HG03439 (cell line): Measurements from ENCODE around the gene UBR7.
"Not testable (repeated sequence)": the region's sequence is repeated elsewhere in the genome, so short reads cannot be mapped to it uniquely, and the experiment has no call there.

Experiments
- ATAC-seq: cut with Tn5 transposase; IDR thresholded peaks from one replicate; pipeline ENCODE4 v1.9.1; 2021; ENCODE audit warnings: mild to moderate bottlenecking, moderate library complexity; ENCODE audit not compliant: unreplicated experiment

UBR7 gene

DNA sequence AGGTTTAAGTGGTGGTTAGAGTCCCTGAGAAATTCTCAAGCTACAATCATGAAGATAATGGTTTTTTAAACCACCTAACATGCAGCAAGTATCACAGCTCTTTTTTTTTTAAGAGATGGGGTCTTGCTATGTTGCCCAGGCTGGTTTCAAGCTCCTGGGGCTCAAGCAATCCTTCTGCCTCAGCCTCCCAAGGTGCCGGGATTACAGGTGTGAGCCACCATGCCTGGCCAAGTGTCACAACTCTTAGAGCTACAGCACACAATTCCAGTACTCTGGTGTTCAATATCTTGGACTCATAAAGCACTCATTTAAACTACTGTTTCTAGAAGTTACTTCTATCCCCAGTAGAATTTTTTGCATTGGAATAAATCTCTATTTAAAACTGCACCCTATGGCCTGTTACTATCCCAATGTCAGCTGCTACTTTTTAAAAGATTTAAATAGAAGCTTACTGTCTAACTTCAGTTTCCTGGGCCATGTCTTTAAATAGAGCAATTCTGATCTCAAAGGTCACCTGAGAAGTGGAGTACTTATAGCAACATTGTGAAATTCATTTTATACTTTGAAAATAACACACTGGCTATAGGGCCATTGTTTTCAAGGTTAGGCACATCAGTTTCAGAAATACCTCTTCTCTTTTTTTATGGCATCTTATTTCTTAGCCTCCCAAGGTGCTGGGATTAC lies 11.6 kb upstream of the UBR7 start:
- no peak for ATAC-seq

DNA sequence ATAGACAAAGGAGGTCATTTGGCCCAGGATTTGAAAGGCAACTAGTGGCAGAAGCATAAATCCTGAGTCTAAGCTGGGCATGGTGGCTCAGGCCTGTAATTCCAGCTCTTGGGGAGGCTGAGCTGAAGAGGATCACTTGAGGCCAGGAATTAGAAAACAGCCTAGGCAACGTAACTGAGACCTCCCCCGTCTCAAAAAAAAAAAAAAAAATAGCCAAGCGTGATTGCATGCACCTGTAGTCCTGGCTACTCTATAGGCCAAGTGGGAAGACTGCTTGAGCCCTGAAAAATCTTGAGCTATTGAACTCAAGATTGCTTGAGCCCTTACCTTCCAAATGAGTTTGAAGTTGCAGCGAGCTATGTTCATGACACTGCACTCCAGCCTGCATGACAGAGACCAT lies 8.0 kb upstream of the UBR7 start:
- no peak for ATAC-seq

DNA sequence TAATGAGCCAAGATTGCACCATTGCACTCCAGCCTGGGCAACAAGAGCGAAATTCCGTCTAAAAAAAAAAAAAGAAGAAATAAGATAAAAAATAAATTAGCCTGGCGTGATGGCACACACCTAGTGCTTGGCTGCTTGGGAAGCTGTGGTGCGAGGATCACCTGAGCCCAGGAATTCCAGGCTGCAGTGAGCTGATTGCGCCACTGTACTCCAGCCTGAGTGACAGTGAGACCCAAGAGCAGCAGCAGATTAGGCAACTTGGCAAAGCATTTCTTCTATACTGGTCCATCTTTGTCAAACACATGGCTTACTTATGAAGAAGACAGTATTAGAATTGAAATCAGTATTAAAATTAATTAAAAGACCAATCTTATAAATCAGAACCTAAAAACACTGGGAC lies 6.5 kb upstream of the UBR7 start:
- ATAC-seq = no peak

DNA sequence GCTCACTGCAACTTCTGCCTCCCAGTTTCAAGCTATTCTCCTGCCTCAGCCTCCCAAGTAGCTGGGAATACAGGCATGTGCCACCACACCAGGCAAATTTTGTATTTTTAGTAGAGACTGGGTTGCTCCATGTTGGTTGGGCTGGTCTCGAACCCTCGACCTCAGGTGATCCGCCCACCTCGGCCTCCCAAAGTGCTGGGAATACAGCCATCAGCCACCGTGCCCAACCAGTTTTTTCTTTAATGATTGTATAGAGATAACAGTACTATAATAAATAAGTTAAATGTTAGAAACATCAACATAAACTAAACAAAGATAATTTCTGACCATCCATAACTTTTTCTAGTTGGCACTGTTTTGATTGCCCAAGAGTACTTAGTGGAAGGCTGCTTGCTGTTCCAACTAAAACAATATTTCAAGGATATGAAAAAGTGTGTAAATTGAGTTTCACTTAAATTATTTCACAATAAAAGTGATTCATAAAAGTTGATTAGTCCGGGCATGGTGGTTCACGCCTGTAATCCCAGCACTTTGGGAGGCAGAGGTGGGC lies 5.8 kb upstream of the UBR7 start:
- no peak for ATAC-seq

DNA sequence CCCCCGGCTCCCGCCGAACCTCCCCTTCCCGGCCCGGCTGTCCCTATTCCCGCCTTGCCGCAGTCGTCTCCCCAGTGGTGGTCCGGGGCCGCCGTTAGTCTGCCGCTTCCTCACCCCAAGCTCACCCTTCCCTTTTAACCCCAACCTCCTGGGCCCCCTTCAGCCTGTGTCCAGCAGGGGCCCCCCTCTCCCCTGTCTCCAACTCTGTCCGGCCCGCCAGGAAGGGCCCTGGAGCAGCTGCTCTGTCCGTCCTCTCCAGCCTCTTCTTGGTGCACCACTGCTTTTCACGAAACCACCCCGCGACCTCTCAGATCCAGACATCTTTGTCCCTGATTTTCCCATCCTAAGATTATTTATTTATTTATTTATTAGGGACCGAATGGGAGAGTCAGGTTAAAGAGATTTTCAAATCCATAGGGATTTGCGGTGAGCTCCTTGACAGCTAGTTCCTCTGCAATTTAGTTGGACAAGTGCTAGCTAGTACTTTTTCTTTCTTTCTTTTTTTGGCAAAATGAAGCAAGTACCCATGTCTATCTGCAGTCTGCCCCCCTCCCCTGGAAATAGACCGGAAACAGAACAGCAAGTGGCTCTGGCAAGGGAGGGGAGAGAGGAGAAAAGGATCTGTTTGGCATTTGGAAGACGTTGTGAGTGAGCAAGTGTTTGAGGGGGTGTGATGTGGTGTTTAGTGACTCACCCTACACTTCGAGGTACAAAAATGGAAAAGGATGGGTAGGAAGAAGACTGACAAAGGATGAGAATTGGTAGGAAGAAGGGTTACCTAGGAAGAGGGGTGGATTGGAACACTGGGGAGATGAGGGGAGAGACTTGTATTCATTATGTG lies 632 bp downstream of the UBR7 start:
- ATAC-seq = peak; percentile 46

DNA sequence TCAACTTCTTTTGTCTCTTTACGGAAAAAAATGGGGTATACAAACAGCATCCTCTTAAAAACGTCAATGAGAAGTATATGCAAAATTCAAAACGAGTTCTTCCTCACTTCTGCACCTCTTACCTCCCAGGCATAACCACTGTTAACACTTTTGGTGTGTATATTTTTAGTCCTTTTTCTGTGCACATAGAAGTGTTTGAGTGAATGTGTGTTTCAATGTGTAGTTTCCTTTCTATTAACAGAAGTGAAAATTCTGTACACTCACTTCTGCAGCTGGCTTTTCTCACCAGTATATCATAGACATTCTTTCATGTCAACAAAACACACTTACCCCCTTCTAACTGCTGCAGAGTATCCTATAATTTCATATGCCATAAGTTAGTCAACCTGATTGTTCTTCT lies 5.4 kb downstream of the UBR7 start:
- peak; percentile 64 for ATAC-seq

DNA sequence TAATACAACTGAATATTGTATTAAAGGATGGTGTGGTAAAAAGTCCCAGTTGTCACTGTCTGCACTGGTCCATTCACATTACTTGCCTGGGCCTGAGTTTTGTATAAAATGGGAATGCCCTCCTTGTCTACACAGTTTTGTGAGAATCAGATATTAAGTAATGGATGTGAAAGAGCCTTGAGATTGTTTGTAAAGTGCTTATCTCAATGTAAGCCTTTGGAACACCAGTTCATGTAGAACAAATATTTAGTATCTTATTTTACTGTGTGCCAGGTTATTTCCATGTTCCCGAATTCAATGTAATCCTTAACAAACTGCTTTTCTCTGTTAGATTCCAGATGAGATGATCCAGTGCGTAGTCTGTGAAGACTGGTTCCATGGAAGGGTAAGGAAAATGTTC lies 7.5 kb downstream of the UBR7 start:
- ATAC-seq = no peak

DNA sequence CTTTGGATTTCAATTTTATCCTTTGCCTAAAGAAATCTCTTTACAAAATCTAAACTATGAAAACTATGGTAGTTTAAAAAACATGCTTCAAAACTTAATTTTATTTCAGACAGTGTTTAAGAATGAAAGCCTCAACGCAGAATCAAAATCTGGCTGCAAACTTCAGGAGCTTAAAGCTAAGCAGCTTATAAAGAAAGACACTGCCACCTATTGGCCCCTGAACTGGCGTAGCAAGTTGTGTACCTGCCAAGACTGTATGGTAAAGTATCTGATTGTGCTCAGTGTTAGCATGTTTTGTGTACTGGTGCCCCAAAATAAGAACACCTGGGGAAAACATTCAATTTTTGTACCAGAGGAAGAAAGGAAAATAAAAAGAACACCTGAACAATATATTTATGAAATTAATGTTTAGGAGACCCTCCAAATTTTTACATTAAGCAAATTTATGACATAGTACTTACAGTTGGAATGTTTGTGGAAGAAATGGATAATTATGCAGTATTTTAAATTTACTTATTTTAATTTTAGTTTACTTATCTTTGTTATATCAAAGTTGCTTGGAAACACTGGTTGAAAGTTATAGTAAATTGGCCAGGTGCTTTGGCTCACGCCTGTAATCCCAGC lies 12.2 kb downstream of the UBR7 start:
- ATAC-seq = peak; percentile 75

DNA sequence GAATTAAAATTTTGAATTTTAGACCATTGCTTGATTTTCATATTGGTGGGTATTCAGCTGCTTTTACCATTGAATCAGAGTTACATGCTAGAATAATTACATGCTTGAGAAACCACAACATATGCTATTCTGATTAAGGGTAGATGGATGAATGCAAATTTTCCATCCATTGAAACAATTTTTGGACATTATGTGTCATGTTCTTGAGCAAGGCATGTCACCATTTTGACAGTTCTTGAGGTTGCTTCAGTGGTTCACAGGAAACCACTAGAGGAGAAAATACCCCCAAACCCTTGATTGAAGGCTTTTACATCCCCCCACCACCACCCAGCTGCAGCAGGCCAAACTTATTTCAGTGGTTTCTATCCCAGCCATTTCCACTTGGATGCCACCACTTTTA lies 13.5 kb downstream of the UBR7 start:
- ATAC-seq = no peak

DNA sequence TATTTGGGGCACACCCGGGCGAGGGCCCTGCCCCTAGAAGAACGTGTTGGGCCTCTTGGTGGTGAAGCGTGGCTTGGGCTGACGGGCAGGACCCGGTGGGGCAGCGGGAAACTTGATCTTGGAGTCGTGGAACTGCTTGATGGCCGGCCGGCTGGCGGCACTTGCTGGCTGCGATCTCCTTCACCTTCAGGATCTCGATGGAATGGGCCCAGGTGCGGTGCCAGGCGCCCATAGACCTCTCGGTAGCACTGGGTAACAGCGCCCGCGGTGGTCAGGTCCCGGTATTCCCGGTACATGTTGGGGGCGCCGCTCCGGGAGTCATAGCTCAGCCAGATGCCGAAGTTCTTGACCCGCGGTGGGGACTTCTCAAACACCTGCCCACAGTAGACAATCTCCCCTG lies 16.5 kb downstream of the UBR7 start:
- ATAC-seq = no peak

DNA sequence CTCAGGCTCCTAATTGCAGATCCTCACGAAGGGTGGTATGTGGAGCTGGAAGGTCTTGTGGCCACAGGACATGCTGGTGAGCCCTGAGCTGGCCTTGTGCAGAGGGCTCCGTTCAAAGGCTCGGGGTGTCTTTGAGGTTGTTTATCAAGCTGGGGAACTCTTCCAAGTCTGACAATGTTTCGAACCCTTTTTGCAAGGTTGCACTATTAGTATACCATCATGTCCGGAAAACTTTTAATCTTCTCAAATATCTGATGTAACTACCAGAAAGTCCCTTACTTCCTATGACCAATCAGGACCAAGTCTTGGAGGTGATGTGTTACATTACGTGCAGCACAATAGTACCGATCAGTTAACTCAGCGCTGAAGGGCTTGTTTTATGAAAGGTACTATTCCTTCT lies 21.5 kb downstream of the UBR7 start:
- ATAC-seq = no peak

DNA sequence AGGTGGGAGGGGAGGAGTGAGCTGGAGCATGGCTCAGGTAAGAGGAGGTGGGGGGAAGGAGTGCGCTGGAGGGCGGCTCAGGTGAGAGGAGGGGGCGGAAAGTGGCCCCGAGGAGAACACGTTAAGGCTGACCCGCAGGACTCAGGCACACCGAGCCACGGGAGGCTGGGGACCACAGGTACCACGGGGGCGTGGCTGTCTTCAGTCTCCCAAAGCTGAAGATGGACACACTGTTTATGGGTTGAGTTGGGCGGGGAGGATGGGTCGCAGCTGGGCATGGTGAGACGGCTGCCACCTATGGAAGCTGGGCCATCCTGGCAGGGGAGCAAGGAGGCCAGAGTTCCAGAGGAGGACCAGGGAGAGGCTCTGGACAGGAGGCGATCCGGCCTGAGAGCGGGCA lies 23.5 kb downstream of the UBR7 start:
- ATAC-seq = no peak

DNA sequence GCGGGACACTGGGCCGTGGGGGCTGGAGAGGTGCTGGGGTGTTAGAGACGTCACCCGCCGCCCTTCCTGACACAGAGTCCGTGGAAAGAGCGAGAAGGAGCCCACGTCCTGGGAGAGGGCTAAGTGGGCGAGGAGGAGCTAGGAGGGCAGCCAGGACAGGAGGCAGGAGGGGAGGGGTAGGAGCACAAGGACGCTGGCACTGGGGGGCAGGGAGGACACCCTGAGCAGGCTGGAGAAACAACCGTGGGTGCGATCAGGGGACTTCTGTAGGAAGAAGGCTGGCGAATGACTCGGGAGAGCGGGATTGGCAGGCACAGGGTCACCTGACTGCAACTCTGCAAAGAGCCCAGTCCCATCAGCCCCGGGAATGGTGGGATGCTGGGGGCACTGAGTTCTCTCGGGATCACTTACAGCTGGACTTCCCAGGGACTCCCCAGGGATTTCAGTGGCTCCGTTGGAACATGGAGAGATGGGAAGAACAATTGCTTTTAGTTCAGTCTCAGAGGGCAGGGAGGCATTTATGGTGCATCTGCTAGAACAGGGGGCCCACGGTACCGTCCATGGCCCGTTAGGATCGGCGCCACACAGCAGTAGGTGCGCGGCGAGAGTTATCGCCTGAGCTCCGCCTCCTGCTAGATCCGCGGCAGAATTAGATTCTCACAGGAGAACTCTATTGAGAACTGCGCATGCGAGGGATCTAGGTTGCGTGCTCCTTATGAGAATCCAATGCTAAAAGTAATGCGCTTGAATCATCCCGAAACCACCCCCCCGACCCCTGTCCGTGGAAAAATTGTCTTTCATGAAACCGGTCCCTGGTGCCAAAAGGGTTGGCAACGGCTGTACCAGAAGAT lies 24.3 kb downstream of the UBR7 start:
- ATAC-seq = no peak

DNA sequence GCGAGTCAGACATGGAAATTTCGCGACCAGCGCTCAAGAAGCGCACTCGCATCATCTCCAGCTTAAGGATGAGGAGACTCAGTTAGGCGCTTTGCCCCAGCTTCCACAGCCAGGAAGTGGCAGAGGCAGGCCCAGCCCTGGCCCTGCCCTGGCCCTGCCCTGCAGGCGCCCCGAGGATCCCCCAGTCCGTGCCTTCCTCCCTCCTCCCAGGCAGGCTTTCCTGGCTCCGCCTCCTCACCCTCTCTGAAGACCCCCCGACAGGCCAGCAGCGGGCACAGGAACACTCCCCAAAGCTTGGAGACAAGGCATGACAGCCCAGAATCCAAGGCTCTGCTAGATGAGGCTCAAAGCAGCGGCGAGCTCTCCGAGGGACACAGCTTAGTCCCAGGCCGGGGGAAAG lies 25.1 kb downstream of the UBR7 start:
- ATAC-seq = no peak

DNA sequence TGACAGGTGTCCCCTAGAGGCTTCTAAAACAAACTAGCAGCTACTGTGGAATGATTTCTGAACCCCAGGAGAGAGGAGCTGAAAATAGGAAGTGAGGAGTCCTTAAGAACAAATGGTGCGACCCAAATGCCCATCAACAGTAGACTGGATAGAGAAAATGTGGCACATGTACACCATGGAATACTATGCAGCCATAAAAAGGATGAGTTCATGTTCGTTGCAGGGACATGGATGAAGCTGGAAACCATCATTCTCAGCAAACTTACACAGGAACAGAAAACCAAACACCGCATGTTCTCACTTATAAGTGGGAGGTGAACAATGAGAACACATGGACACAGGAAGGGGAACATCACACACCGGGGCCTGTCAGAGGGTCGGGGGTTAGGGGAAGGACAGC lies 26.0 kb downstream of the UBR7 start:
- ATAC-seq = not testable (repeated sequence)

DNA sequence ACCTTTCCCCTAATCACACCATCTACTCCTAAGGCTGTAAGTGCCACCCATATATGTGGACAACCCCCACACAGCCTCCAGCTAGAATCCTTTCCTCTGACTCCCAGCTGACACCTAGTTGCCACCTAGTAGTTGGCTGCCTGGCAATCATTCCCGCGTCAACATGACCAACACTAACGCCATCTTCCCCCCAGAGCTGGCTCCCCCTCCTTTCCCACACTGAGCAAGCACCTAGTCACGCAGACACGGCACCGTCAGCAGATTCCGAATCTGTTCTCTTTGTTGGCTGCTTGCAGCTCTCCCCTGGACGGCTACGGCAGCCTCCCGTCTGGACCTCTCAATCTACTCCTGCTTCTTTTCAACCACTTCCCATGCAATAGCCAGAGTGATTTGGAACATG lies 27.7 kb downstream of the UBR7 start:
- ATAC-seq = no peak

DNA sequence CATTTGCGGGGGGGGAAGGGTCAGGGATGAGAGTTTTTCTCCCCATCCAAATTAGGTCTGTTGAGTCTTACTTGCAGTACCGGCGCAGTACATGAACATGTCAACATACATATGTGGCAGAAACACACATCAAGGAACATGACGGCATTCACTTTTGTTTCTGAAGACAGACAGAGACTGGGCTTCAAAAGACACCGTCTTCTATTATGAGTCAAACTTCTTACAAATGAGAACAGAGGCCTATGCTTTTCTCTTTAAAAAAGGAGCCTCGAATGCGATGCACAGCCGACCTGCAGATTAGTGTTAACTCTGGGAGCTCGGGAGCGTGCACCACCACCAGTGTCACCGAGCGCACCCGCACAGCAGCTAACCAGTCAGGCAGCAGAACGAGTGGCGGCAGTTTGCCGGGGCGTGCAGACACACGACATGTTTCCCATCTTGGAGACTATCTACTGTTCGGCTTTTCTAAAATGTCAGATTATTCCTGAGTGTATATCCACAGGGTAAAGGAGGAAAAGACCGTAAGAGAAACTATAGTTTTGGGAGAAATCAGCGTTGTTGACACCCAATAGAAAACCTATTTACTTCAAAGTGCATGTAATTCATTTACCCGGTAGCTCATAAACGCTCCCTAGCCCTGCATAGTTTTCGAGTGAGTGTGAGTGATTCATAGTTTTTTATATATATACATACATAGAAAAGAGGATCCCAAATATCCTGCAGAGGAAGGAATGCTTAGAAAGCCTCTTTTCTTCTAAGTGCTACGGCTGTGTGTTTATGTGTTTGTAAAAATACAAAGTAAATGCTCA lies 33.0 kb downstream of the UBR7 start:
- ATAC-seq = no peak

DNA sequence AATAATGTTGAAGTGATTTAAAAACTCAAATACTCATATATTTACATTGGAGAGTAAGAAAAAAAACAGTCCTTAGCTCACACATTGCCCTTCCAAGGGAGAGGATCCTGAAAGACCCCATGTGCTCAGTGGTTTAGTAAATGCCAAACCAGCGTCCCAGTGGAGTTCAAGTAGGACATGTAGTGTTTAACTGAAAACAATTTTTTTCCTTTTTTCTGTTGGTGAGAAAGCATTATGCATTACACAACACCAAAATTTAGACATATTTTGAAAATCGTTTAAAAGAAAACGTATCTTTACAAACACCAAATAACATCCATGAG lies 33.6 kb downstream of the UBR7 start:
- no peak for ATAC-seq

DNA sequence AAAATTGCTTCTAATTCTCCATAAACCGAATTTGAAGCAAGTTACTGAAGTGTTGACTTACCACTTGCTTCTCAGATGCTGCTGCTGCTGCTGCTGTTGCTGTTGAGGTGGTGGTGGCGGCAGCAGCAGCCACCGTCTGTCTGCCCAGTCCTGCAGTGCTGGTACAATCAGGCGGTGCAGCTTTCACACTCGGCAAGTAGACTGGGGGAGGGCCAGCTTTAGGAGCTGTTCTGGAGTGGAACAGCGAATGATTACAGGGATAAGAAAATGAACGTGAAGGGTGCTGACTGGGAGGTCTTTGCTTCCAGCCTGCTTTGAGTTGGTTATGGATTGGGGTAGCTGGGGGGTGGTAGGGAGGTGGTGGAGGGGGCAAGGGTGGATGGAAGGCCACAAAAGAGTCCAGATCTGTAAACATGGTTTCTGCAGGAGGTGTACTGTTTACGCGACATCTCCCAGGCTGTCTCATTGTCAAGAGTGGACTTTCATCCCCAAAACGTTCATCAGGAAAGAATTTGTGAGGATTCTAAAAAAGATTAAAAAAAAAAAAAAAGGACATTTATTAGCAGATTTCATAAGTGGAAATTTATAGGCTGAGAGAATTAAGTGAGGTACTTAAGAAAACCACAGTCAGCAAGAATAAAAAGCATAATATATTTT lies 38.8 kb downstream of the UBR7 start:
- no peak for ATAC-seq

DNA sequence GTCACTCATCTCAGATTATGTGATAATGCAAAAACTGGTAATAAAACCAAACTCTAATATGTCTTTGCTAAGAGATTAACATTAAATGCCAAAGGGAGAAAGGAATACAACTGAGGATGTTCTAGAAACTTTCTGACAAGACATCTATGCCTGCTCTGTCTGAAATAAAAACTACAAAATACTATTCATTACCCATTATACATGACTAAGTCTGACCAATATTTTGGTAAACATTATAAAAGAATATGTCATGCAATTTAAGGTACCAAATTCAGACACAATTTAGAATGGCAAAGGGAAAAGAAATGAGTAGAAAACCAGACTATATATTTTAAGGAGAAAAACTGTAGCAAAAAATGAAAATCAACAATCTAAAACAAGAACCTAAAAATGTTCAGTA lies 39.5 kb downstream of the UBR7 start:
- no peak for ATAC-seq
